ENCODE measurements around the gene SETD1B. TPM values are rescaled to one million over a fixed set of nuclear protein-coding genes. Genes with fewer than 3 reads are reported as not detected.
A peak's percentile ranks its signal among the peaks of the same experiment; 100 is the strongest.

Gene SETD1B
- total RNA-seq, 6 experiments from 2014 or later = 3.7 to 20.0 (median 9.3) TPM

DNA sequence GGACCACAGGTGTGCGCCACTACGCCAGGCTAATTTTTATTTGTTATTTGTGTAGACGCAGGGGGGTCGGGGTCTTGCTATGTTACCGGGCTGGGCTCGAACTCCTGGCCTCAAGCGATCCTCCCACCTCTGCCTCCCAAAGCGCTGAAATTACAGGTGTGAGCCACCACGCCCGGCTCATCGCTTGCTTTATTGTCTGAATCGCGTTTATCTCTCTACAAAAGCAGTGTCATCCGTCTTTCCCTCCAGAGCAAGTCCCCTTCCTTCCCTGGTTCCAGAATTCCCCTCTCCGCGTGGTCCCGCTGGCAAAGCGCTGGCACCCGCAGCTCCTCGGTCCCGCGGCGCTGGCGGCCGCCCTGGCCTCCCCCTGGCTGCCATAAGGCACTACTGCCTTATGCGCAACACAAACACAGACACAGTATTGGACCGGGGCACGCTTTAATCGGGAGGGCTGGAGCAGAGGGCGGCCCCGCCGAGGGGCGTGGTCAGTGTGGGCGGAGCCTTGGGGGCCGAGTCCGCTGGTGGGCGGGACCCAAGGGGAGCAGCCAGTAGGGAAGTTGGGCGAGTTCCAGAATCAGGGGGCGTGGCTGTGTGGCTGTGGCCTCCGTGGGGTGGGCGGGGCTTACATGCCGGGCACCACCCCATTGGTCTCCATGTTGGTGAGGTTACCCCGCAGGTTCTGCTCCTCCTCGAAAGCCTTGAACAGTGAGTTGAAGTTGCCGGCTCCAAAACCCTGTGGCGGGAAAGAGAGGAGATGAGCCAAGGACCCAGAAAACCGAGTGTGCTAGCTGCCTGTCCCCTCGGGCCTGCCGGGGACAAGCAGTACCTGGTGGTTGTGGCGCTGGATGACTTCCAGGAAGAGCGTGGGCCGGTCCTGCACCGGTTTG, 35.5 kb downstream of the SETD1B start:
- ATAC-seq = peak; percentile 93 to 96 (median 96)
- H3K4me1 ChIP-seq = no peaks in the 10 kb centered on the region
- WGBS (ENCODE audit: insufficient coverage, low coverage, low lambda C conversion rate, missing lambda C conversion rate) = 37% methylated on average over 33 of the region's 53 CpGs
- peaks cover 0 to 57% (median 20%) of the 10 kb centered on the region in 4 donors for H3K36me3 ChIP-seq
- peak overlapping the region in 2 of 3 donors; percentile 31 to 42 for H3K27ac ChIP-seq
- H3K4me3 ChIP-seq = peak overlapping the region; percentile 44 to 47 (median 46)
- intact Hi-C loops (cut with DNase I) = no loop called here
- no peaks in the 10 kb centered on the region for H3K27me3 ChIP-seq
- H3K9me3 ChIP-seq = no peaks in the 10 kb centered on the region
- DNase-seq = peak; percentile 98 to 99 (median 99)
- peak; percentile 60 for TF ChIP-seq POLR2A (IDR thresholded peaks at IDR 0.05)
- TF ChIP-seq, protein P1, sequence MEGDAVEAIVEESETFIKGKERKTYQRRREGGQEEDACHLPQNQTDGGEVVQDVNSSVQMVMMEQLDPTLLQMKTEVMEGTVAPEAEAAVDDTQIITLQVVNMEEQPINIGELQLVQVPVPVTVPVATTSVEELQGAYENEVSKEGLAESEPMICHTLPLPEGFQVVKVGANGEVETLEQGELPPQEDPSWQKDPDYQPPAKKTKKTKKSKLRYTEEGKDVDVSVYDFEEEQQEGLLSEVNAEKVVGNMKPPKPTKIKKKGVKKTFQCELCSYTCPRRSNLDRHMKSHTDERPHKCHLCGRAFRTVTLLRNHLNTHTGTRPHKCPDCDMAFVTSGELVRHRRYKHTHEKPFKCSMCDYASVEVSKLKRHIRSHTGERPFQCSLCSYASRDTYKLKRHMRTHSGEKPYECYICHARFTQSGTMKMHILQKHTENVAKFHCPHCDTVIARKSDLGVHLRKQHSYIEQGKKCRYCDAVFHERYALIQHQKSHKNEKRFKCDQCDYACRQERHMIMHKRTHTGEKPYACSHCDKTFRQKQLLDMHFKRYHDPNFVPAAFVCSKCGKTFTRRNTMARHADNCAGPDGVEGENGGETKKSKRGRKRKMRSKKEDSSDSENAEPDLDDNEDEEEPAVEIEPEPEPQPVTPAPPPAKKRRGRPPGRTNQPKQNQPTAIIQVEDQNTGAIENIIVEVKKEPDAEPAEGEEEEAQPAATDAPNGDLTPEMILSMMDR (IDR thresholded peaks at IDR 0.05) = peak; percentile 20 to 36 (median 26)

DNA sequence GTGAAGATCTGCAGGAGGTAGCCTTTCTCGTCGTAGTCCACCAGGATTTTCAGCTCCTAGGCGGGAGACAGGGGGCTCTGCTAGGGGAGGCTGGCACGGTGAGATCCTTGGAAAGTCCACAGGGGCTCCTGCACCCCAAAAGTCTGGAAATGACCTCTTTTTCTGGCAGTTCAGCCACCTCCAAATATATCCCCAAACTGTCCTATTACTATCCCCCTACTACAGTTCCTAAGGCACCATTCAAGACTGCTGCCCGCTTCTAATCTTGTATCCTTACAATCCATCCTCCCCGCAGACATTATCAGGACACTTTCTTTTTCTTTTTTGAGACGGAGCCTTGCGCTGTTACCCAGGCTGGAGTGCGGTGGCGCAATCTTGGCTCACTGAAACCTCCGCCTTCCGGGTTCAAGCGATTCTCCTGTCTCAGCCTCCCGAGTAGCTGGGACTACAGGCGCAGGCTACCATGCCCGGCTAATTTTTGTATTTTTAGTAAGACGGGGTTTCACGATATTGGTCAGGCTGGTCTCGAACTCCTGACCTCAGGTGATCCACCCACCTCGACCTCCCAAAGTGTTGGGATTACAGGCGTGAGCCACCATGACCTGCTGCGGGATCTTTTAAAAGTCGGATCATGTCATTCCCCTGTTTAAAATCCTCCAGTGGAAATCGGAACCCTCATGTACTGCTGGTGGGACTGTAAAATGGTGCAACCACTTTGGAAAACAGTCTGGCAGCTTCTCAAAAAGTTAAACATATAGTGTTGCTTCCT, 36.4 kb downstream of the SETD1B start:
- no peaks in the 10 kb centered on the region for H3K27me3 ChIP-seq
- peaks cover 0 to 65% (median 24%) of the 10 kb centered on the region in 4 donors for H3K36me3 ChIP-seq
- H3K4me1 ChIP-seq = no peaks in the 10 kb centered on the region
- intact Hi-C loops (cut with DNase I) = loop anchor here in 1 of 2 donors (5.0 kb wide), 1 partner anchor 47 kb away; the partner anchor contains the start of gene PSMD9
- no peak for DNase-seq
- no peak for TF ChIP-seq POLR2A (IDR thresholded peaks at IDR 0.05)
- TF ChIP-seq, protein P1 (IDR thresholded peaks at IDR 0.05) = no peak
- no peaks in the 10 kb centered on the region for H3K9me3 ChIP-seq
- no peak for ATAC-seq
- H3K4me3 ChIP-seq = peak overlapping the region; percentile 44 to 47 (median 46)
- WGBS (ENCODE audit: insufficient coverage, low coverage, low lambda C conversion rate, missing lambda C conversion rate) = 74% methylated on average over 14 of the region's 24 CpGs
- peak overlapping the region in 2 of 3 donors; percentile 10 to 31 for H3K27ac ChIP-seq

DNA sequence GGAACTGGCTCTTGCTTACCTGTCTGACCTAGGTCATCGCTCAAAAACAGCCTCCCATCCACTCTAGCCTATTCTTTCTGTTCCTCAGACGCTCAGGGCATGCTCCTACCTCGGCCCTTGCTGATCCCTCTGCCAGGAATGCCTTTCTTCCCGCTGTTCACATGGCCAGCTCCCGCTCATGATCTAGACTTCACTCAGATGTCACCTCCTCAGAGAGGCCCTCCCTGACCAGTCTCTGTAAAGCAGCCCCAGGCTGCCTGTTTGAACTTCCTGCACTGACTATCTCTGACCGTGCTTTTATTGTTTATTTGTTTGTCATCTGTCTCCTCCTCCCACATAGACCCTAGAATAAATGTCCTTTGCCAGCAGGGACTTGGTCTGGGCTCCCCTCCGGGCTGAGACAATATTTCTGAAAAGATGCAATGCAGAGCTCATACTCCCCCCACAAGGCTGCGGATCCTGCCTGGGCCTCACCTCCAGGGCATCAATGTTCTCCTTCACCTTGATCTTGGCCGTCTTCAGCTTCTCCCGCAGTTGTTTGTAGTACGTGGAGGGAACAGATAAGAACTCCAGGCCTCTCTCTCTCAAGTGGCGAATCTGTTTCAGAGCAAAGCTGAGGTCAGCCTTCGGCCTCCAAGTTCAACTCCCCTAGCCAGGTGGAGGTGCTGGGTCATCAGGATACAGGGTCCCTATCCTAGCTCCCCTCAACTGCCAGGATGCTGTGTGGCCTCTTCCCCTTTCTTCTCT, 39.6 kb downstream of the SETD1B start:
- no peak for TF ChIP-seq POLR2A (IDR thresholded peaks at IDR 0.05)
- TF ChIP-seq, protein P1 (IDR thresholded peaks at IDR 0.05) = no peak
- whole genome bisulfite sequencing (ENCODE audit: insufficient coverage, low coverage, low lambda C conversion rate, missing lambda C conversion rate) = 70% methylated on average over 12 of the region's 13 CpGs
- no peaks in the 10 kb centered on the region for H3K27me3 ChIP-seq
- H3K4me3 ChIP-seq = no peak overlapping the region
- no peak for DNase-seq
- no peaks in the 10 kb centered on the region for H3K4me1 ChIP-seq
- H3K9me3 ChIP-seq = no peaks in the 10 kb centered on the region
- ATAC-seq = no peak
- peaks cover 0 to 97% (median 36%) of the 10 kb centered on the region in 4 donors for H3K36me3 ChIP-seq
- H3K27ac ChIP-seq = no peak overlapping the region
- intact Hi-C loops (cut with DNase I) = loop anchor here in 1 of 2 donors (5.0 kb wide), 1 partner anchor 44 kb away; the partner anchor contains the start of gene PSMD9

DNA sequence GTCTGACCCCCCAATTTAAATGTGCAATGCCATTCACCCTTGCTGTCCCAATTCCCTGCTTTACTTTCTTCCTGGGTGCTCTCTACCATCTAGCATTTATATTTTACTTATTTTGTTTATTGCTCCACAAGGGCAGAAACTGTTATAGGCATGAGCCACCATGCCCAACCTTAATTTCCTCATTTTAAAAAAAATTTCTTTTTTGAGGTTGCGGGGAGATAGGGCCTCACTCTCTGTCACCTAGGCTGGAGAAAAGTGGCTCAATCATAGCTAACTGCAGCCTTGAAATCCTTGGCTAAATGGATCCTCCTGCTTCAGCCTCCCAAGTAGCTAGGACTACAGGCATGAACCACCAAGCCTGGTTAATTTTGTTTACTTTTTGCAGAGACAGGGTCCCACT, 41.9 kb downstream of the SETD1B start:
- DNase-seq (no peak), ATAC-seq (no peak)
- 100% methylated on average over 1 of the region's 1 CpG for WGBS (ENCODE audit: insufficient coverage, low coverage, low lambda C conversion rate, missing lambda C conversion rate)
- Histone ChIP-seq H3K27ac (no peak overlapping the region), H3K4me1 (no peaks in the 10 kb centered on the region), H3K27me3 (no peaks in the 10 kb centered on the region), H3K4me3 (no peak overlapping the region), H3K9me3 (no peaks in the 10 kb centered on the region), H3K36me3 (peaks cover 0 to 98% (median 46%) of the 10 kb centered on the region in 4 donors)
- intact Hi-C loops (cut with DNase I) = no loop called here
- no peak for TF ChIP-seq POLR2A (IDR thresholded peaks at IDR 0.05)
- TF ChIP-seq, protein P1 (IDR thresholded peaks at IDR 0.05) = no peak
